A204.1 (cell line): ENCODE measurements around the gene ECI1.
A peak's percentile ranks its signal among the peaks of the same experiment; 100 is the strongest.

Experiments used
- FAIRE-seq: peaks from 2 replicates; lab custom pipeline; 2012; peaks lifted over from hg19 to GRCh38; lab: Jason Lieb, UNC

Gene ECI1, protein sequence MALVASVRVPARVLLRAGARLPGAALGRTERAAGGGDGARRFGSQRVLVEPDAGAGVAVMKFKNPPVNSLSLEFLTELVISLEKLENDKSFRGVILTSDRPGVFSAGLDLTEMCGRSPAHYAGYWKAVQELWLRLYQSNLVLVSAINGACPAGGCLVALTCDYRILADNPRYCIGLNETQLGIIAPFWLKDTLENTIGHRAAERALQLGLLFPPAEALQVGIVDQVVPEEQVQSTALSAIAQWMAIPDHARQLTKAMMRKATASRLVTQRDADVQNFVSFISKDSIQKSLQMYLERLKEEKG

GRCh38 chr16:2251296-2252111, at the start of gene ECI1:
Gene ECI1, minus strand, starts transcription at chr16:2251587. Its CDS starts 21 bp downstream, at chr16:2251566.
- peak; percentile 87 for FAIRE-seq

- FAIRE-seq = no peak
Observed at GRCh38 chr16:2299915-2300192, 48.5 kb upstream of the ECI1 start.

DNA sequence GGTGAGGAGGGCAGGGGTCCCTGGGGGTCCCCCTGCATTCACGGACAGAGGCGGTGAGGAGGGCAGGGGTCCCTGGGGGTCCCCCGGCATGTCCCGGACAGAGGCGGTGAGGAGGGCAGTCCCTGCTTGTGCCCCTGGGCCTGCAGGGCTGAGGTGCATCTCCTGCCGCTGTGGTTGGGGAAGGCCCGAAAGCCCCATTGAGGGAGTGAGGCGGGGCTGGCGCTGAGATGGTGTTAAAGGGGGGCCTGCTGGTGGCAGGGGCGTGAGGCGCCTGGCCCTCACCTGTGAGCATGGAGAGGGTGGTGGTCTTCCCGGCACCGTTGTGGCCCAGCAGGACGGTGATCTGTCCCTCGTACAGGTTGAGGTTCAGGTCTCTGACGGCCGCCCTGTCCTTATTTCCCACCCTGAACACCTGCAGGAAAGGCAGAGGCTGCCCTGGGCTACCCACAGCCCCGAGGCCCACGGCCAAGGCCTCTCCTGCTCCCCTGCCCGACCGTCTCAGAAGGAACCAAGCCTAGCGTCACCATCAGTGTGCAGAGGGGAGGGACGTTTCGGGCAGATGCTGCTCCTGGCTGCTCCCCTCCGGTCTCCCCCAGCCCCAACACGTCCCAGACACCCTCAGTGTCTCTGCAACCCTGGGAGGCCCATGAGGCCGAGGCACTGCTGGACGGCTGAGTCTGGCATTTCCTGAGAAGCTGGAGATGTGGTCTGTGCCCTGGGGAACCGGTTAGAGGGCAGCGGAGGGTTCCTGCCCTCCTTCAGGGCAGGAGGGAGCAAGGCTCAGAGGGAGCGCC, 47.9 kb upstream of the ECI1 start:
- no peak for FAIRE-seq

- no peak for FAIRE-seq
Observed at GRCh38 chr16:2298621-2299020, 47.2 kb upstream of the ECI1 start.

DNA sequence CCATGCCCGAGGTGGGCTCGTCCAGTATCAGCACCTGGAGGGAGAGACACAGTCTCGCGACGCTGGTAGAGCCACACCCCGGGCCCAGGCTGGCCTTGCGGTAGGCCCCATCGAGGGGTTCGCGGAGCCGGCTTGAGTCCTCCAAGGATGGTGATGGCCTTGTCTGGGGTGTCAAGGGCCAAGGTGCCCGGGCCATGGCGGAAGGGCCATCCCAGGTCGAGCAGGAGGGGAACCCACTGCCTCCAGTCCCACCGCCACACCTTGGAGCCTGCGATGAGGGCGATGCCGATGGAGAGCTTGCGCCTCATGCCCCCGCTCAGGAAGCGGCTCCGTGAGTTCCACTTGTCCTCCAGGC, 46.1 kb upstream of the ECI1 start:
- FAIRE-seq = no peak

GRCh38 chr16:2296661-2297505, 45.5 kb upstream of the ECI1 start:
- FAIRE-seq = no peak

DNA sequence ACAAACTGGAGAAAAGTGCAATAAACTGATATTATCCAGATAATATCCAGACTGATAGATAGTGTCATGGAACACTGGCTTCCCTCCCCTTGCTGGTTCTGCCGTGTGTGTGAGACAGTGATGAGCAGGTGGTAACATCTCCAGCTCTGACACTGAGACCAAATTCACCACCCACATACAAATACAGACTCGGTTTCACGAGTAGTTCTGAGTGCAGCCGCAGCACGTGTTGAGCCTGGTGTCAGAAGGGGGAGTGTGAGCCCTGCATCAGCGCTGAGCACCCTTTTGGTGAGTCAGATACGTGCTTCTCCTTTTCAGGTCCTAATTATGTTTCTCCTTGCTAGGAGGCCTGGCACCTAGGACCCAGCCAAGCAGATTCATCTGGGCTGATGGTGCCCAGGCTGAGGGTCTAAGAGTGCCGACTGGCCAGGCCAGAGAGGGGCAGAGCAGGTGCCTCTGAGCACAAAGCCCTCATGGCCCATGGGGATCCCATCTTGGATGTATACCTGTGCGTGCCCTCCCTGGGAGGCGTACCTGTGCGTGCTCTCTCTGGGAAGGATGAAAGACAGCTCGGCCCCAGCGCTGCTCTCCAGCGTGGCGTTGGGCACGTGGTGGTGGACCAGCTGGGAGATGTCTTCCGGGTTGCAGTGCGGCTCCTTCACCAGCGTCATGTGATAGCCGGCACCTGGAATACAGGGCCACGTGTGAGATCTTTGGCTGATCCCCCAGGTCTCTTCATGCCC, 43.8 kb upstream of the ECI1 start:
- no peak for FAIRE-seq

GRCh38 chr16:2292221-2292620, 40.8 kb upstream of the ECI1 start:
- no peak for FAIRE-seq

DNA sequence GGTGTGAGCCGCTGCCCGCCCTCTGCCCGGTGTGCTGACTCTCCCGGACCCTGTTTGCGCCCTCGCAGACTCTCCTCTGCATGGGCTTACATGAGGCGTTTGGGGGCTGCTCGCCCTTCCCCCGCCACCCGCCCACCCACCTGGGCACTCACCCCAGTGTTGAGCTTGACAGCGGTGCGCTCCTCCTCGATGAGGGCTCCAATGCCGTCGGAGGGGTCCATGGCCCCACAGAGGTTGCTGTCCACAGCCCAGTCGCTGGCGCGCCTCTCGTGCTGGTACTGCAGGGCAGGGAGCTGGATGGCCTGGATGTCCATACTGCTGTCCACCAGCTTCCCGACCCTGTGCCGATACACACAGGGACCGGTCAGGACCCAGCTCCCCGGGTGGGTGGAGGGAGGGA, 37.9 kb upstream of the ECI1 start:
- no peak for FAIRE-seq

DNA sequence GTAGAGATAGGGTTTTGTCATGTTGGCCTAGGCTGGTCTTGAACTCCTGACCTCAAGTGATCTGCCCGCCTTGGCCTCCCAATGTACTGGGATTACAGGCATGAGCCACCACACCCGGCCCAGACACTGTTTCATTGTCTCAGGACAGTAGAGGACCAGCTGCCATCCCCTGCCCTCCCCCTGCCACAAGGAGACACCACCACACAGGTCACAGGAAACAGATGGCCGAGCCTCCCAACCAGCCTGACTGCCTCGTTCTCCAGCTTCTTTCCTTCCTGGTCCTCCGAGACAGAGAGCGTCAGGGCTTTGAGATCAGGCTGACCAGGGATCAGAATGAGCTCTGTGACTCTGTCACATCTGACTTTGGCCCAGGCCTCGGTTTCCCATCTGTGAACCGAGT, 37.3 kb upstream of the ECI1 start:
- no peak for FAIRE-seq

DNA sequence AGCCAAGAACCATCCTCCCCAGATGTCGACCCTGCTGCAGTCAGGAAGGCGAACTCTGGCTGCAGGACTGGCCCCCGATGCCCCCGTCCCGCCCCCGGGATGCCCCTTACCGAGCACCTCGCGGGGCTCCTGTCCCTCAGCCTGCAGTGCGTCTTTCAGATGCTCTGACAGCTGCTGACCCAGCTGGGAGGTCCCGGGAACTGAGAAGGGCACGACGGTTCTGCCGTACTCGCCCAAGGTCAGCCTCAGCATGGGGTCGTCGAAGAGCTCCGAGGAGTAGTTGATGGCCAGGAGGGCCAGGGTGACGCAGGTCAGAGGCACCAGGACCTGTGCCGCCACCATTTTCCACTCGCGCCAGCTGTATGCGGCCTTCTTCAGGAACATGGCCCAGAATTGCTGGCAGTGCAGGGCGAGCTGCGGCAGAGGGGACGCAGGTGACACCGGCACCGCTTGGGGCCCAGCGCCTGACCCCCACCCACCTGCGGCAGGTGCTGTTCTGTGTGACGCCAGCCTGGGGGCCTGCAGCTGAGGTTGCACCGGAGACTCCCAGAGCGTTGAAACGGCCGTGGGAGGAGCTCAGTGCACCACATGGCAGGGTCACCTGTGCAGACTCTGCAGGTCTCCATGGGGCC, 36.6 kb upstream of the ECI1 start:
- FAIRE-seq = no peak

DNA sequence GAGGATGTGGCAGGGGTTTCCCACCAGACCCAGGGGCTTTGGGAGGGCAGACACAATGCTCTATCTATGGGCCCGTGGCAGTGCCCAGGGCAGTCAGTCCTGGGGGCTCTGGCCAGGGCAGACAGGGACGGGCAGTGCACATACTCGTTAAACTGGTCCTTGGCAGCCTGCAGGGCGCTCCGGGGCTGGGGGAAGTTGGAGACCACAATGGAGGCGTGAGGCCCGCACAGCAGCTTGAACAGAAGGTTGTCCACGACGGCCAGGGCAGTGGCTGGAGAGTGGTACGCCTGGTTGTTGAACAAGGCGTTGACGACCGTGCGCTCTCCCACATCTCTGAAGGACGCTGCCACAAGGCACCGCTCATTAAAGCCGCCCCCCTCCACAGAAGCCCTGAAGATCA, 35.2 kb upstream of the ECI1 start:
- no peak for FAIRE-seq

GRCh38 chr16:2285731-2286191, 34.4 kb upstream of the ECI1 start:
- FAIRE-seq = no peak

GRCh38 chr16:2284797-2285576, 33.6 kb upstream of the ECI1 start:
- FAIRE-seq = no peak

GRCh38 chr16:2284001-2284770, 32.8 kb upstream of the ECI1 start:
- no peak for FAIRE-seq

GRCh38 chr16:2282866-2283555, 31.6 kb upstream of the ECI1 start:
- no peak for FAIRE-seq

DNA sequence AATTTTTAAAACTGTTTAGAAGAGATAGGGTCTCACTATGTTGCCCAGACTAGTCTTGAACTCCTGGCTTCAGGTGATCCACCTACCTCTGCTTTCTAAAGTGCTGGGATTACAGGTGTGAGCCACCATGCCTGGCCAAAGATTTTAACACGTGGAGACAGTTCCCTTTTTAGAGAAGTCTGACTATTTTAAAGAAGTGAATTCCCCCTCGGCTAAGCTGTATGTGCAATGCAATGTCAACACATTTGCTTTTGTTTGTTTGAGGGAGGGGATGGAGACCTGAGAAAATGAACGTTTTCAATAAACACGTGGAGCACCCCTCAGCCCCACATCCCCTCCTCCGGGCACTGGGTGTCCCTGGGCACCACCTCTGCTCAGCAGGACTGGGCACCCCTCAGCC, 30.9 kb upstream of the ECI1 start:
- no peak for FAIRE-seq

GRCh38 chr16:2280981-2281542, 29.7 kb upstream of the ECI1 start:
- FAIRE-seq = no peak

GRCh38 chr16:2280461-2280860, 29.1 kb upstream of the ECI1 start:
- FAIRE-seq = no peak
